ENCODE measurements around the gene MYOCD. TPM values are rescaled to one million over a fixed set of nuclear protein-coding genes. Genes with fewer than 3 reads are reported as not detected.

The MYOCD gene
- total and polyA plus RNA-seq, 8 donors: 3.3 to 14.9 (median 10.8) TPM

DNA sequence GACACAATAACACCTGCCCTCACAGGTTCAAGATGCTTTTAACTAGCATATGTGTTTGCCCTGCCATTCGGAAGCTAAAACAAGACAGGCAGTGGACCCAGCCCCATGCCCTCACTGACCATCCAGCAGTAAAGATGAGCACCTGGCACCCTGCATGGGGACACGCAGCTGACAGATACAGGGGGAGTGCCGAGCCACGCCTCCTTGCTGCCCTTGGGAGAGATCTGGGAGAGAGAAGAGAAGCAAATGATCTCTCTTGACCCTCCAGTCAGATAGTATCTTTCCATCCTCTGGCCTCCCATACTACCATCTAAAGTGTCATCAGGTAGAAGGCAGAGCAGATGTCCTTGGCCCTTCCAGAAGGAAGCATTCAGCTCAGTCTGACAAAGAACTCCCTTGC lies 40.6 kb upstream of the MYOCD start:
- DNase-seq (no peak), ATAC-seq (no peak)
- no peaks in the 10 kb centered on the region for H3K9me3 ChIP-seq
- H3K36me3 ChIP-seq: no peaks in the 10 kb centered on the region
- H3K27me3 ChIP-seq: peaks cover 0 to 10% of the 10 kb centered on the region in 2 donors
- H3K4me1 ChIP-seq: no peaks in the 10 kb centered on the region
- H3K27ac ChIP-seq: no peak overlapping the region
- no peak overlapping the region for H3K4me3 ChIP-seq
- intact Hi-C loops (cut with DNase I): no loop called here
- no peak for TF ChIP-seq CTCF (IDR thresholded peaks at IDR 0.05)

DNA sequence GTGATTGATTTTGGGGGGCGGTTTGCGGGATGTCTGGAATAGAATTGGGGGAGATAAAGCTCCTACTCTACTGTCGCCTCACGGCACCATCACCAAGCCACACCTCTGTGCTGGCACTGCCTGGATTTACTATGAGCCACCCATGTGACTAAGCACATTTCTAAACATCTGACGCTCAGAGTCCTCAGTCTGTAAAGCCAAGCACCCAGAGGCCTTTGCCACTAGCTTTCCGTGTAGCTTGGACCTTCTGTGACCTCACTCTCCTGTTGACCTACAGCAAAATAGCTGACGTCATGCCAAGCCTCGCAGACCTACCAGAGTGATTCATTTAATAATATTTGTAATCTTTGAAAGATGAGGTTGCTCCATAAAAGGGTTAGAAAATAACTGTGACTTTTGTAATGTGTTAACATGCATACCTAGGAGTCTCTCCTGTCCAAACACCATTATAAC lies 38.5 kb upstream of the MYOCD start:
- peaks cover 0 to 12% of the 10 kb centered on the region in 2 donors for H3K27me3 ChIP-seq
- no peak overlapping the region for H3K27ac ChIP-seq
- intact Hi-C loops (cut with DNase I): no loop called here
- H3K36me3 ChIP-seq: no peaks in the 10 kb centered on the region
- DNase-seq: no peak
- H3K9me3 ChIP-seq: no peaks in the 10 kb centered on the region
- TF ChIP-seq CTCF (IDR thresholded peaks at IDR 0.05): no peak
- H3K4me3 ChIP-seq: no peak overlapping the region
- ATAC-seq: no peak
- no peaks in the 10 kb centered on the region for H3K4me1 ChIP-seq

DNA sequence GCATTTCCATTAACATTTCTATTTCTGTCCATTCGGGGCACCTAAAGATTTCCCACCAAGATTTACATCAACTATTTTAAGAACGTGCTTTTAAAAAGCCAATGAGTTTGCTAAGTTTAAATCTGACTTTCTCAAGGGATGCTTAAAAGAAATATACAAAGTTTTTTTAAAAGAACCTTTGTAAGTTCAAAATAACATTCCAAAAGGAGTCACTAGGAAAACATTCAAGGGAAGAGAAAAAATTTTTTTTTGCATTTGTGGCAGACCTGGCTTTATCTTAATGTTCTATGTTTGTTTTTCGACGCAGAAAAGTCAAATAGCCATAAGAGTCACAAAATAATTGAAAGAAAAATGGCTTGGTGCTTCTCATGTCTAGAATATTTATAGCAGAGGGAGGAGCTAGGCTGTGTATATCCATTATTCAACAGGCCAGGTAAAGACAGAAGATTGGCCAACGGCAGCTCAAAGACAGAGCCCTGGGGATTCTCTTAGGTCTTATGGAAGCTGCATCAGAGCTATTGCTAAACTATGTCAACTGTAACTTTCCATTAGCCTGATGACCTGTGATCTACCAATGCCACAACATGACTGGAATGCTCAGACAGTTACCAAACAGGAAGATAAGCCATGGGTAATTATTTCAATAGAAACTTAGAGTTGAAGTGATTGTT lies 37.8 kb upstream of the MYOCD start:
- no peak for TF ChIP-seq CTCF (IDR thresholded peaks at IDR 0.05)
- no peak for ATAC-seq
- DNase-seq: no peak
- no peaks in the 10 kb centered on the region for H3K9me3 ChIP-seq
- peaks cover 0 to 8% of the 10 kb centered on the region in 2 donors for H3K27me3 ChIP-seq
- no peak overlapping the region for H3K4me3 ChIP-seq
- H3K27ac ChIP-seq: no peak overlapping the region
- H3K4me1 ChIP-seq: no peaks in the 10 kb centered on the region
- intact Hi-C loops (cut with DNase I): no loop called here
- no peaks in the 10 kb centered on the region for H3K36me3 ChIP-seq

DNA sequence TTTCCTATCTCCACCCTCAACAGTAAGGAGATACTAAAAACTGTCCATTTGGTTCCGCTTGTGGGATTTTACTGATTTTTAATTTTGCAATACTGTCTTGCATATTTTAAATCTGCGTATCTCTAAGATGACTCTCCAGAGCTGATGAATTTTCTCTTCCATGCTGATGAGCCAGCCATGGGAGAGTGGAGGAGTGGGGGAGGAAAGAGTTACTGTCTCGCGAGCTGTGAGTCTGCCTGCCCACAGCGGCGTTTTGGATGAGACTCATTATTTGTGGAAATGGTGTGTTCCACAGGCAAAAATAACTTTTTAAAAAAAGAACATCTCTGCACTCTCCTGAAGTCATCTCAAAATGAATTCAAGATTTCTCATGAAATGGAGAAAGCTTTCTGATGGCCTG lies 34.6 kb upstream of the MYOCD start:
- Histone ChIP-seq H3K27me3 (peaks cover 0 to 15% of the 10 kb centered on the region in 2 donors), H3K36me3 (no peaks in the 10 kb centered on the region), H3K9me3 (no peaks in the 10 kb centered on the region), H3K4me3 (no peak overlapping the region), H3K4me1 (no peaks in the 10 kb centered on the region), H3K27ac (no peak overlapping the region)
- no peak for ATAC-seq
- no peak for DNase-seq
- no peak for TF ChIP-seq CTCF (IDR thresholded peaks at IDR 0.05)
- intact Hi-C loops (cut with DNase I): no loop called here

DNA sequence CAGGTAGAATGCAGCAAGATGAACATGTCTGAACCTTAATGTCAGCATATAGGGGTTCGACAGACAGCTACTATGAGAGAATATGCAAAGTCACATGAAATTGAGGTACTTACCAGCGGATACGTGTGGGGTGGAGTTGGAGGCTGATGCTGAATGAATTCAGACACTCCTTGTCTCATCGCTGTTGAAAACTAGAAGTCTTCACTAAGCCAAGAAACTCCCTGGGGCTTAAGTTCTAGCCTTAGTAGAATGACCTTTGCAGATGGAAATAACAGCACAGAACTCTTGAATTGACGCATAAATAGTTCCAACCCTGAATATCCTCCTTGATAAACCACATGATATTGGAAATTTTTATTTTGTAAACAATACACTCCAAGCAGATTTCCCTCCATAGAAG lies 32.9 kb upstream of the MYOCD start:
- intact Hi-C loops (cut with DNase I): no loop called here
- ATAC-seq (no peak), DNase-seq (no peak)
- Histone ChIP-seq H3K27ac (no peak overlapping the region), H3K27me3 (peaks cover 0 to 15% of the 10 kb centered on the region in 2 donors), H3K4me3 (no peak overlapping the region), H3K9me3 (no peaks in the 10 kb centered on the region), H3K4me1 (no peaks in the 10 kb centered on the region), H3K36me3 (no peaks in the 10 kb centered on the region)
- TF ChIP-seq CTCF (IDR thresholded peaks at IDR 0.05): no peak
